ENCODE results near the gene DAPK1.

The DAPK1 gene

DNA sequence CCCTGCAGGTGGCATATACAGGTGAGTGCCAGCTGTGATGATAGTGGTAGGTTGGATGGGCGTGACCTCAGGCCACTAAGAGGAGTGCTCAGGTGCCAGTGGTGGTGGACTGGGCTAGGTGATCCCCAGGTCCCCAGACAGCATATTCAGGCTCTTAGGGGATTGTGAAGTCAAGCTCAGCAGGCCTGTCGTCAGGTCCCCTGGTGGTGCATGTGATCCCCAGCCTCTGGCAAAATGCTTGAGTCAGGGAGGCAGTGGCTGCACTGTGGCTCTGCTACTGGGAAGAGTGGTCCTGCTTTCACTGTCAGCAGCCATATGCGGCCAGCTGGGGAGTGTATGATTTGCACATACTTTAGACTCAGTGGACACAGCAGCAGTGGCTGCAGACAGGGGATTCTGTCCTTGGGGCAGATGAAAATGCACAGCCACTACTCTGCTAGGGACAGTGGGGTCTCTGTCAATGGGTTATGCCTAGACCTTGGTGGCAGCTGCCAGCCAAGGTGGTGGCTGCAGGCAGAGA is 196.6 kb downstream of the DAPK1 start:
- no peak for DNase-seq (ENCODE audit: low spot score)

- DNase-seq (ENCODE audit: low spot score), result no peak
These were observed 197.9 kb downstream of the DAPK1 start for GRCh38 chr9:87695523-87695922.

GRCh38 chr9:87696641-87697040 is 199.0 kb downstream of the DAPK1 start:
- no peak for DNase-seq (ENCODE audit: low spot score)

GRCh38 chr9:87698069-87698809 is 200.6 kb downstream of the DAPK1 start:
- no peak for DNase-seq (ENCODE audit: low spot score)

- no peak for DNase-seq (ENCODE audit: low spot score)
These were observed 202.2 kb downstream of the DAPK1 start for GRCh38 chr9:87699835-87700234.

GRCh38 chr9:87701491-87701890 is 203.8 kb downstream of the DAPK1 start:
- DNase-seq (ENCODE audit: low spot score), result no peak

DNA sequence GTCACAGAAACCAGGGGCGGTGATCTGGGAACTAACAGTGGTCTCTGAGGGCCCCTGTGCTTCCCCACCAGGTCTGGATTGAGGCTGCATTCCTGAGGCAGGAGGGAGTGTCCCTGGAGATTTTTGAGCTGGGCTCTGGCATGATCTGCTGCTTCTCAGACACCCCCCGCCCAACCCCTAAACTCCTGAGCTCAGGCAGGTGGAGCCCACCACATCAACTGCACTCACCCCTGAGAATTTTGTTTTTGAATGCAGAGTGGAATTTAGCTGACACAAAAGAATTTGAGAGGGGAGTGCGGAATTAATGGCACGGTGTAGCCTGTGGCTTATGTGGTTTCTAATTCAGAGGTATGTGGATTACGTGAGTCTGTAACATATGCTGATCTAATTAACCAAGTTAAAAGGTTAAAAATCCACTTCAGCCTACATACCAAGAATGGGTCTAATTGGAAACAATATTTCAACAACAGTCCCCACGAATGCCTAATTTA is 204.3 kb downstream of the DAPK1 start:
- no peak for DNase-seq (ENCODE audit: low spot score)

GRCh38 chr9:87702921-87703320 is 205.3 kb downstream of the DAPK1 start:
- DNase-seq (ENCODE audit: low spot score), result no peak

DNA sequence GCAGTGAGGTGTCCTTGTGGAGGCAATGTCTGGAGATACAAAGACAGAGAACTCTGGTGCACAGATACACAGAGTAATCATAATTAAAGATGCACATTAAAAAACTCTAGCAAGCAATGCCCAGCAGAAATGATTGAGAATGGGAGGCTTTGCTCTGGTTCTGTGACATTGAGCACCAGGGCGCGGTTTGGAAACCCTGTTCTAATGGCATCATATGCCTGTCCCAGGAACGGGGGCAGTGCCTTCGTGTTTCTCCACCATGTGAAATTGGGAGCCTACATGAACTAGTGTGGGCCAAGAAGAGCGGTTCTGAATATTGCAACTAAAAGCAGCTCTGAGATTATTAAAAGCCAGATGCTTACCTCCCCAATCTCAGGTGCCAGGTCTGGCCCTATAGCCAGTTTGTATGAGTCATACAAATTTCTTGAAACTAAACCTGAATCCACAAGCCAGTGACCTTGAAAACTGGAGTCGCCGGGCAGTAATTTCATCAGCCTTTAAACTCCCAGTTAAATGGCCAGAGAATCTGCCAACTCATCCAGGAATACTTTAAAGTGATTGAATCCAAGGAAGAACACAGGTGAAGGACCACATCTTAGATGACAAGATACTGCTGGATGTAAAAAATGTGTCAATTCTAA is 206.1 kb downstream of the DAPK1 start:
- no peak for DNase-seq (ENCODE audit: low spot score)

DNA sequence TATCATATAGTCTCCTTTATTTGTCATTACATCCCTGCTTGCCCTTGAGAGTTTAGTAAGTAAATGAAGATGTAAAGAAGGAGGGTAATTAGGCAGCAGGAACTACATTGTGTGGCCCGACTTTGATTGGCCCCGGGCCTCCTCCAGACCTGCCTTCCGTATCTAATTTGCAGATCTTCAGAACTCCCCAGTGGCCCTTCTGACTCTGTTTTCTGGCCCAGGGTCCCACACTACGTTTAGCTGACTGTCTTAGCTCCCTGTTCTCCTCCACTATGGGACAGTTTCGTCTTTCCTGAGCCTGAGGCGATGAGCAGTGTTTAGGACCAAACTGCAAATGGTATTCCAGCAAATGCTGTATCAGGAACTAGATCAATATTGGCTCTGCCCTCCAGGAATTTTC is 206.7 kb downstream of the DAPK1 start:
- DNase-seq (ENCODE audit: low spot score), result no peak

GRCh38 chr9:87706066-87706739 is 208.5 kb downstream of the DAPK1 start:
- DNase-seq (ENCODE audit: low spot score), result no peak

GRCh38 chr9:87707805-87708506 is 210.3 kb downstream of the DAPK1 start:
- no peak for DNase-seq (ENCODE audit: low spot score)

DNA sequence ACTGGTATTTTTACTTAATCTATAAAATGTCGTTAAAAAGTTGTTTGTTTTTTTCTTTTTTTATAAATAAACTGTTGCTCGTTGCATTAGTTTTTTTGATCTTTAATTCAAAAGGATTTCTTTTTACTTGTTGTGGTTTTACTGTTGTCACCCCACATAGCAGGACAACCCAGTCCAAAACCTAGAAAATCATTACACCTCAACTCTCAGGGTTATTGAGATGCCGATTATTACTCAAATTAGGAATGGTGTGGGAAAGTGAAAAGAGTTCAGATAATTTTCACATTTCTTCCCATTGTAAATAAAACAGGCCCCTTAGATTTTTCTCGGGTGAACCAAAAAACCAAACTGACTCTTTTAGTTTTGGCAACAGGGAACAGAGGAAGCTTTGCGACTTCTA is 210.9 kb downstream of the DAPK1 start:
- no peak for DNase-seq (ENCODE audit: low spot score)

GRCh38 chr9:87708986-87709728 is 211.5 kb downstream of the DAPK1 start:
- no peak for DNase-seq (ENCODE audit: low spot score)

DNA sequence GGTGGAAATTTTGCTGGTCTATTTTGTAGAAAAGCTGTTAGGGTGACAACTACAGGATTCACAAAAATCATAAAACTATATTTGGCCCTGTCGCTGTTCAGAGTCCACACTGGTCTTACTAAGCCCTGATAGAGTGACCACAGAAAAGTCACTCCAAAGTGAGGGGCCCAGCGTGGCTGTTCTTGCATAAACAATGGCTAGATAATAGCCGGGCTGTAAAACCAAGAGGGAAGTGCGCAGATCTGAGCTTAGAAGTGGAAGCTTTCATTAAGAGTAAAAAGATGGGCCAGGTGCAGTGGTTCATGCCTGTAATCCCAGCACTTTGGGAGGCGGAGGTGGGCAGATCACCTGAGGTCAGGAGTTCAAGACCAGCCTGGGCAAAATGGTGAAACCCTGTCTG is 212.8 kb downstream of the DAPK1 start:
- no peak for DNase-seq (ENCODE audit: low spot score)

- peak; percentile 70 for DNase-seq (ENCODE audit: low spot score)
These were observed 214.5 kb downstream of the DAPK1 start for GRCh38 chr9:87711857-87712800.

- no peak for DNase-seq (ENCODE audit: low spot score)
These were observed 215.2 kb downstream of the DAPK1 start for GRCh38 chr9:87712801-87713277.

DNA sequence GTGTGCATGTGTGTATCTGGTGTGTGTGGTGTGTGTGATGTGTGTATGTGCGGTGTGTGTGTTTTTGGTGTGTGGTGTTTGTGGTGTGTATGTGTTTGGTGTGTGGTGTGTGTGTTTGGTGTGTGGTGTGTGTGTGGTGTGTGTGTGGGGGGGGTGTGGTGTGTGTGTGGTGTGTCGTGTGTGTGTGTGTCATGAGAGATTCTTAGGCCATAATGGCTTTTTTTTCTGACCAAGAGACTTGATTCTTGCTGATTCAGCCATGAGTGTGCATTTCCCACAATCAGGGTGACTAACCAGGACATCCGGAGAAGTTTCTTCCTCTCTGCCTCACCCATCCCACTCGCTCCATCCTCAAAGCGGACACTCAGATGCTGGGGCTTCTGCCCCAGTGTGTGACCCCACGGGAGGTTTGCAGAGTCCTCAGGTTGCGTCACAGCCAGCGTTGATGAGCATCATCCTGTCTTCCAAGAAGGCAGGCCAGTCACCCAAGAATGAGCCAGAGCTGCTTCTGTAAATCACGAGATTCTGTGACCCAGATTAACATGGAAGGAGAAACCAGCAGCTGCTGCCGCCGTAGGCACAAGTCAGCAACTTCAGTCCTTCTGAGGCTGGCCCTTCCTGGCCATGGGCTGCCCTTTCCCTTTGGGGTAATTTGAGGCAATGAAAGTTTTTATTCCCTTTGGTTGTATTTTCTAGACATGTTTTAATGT is 215.8 kb downstream of the DAPK1 start:
- peak; percentile 82 for DNase-seq (ENCODE audit: low spot score)

- peak; percentile 14 for DNase-seq (ENCODE audit: low spot score)
These were observed 216.3 kb downstream of the DAPK1 start for GRCh38 chr9:87713988-87714330.

DNA sequence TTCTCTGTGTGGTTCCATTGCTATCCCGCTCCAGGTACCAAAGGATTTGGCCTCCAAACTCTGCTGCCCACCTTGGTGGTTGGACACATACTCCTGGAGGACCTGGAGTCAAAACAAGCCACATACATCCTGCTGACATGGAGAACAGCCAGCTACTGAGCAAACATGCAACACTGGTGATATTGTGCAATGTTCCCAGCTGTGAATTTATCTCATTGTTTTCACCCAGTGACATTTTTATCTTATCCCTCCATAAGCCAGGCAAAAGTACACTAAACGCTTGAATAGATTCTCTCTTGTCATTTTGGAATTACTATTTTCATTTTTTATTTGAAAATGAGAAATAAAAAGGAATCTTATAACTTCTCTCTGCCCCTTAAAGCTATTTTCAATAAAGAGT is 217.2 kb downstream of the DAPK1 start:
- DNase-seq (ENCODE audit: low spot score), result peak; percentile 40
